ENCODE data around the gene DLK2.
"Not testable (repeated sequence)": the region's sequence is repeated elsewhere in the genome, so short reads cannot be mapped to it uniquely, and the experiment has no call there.

The DLK2 gene, protein sequence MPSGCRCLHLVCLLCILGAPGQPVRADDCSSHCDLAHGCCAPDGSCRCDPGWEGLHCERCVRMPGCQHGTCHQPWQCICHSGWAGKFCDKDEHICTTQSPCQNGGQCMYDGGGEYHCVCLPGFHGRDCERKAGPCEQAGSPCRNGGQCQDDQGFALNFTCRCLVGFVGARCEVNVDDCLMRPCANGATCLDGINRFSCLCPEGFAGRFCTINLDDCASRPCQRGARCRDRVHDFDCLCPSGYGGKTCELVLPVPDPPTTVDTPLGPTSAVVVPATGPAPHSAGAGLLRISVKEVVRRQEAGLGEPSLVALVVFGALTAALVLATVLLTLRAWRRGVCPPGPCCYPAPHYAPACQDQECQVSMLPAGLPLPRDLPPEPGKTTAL

DNA sequence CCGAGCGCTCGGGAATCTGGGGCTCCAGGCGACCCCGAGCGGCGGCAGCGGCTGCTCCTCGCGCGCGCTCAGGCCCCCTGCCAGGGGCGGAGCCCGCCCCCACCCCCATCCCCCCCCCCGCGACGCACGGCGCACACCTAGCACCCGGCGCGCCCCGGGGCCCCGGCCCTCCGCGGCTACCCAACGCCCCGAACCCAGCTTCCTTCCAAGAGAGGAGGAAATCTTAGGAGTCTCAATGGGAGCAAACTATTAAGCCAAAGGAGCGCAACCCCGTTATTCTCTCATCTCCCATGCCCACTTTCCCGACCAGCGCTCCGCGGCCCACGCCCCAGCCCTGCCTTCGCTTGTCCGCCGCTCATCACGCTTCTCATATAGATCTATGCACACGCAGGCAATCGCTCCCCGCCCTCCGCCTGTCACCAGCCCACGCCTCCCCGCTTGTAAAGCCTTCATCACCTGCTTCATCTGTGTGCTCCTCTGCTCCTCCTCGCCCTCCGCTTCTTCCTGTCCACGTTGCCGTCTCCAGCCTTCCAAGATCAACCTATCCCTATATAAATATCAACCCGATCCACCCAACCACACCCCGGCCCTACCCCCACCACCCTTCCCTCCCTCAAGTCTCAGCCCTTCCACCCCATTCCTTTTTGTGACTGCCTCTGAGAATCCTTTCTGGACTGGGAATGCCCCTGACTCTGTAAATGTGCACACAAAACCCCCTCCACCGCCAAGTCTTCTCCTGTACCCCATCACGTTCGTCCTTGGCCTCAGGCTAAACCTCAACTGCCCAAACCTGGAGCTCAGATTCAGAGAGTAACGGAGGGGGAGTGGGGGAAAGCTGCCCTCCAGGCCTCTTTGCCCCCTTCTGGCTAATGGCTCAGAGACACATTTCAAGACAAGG, at the start of gene DLK2:
Gene DLK2 (minus strand): TSS at position 18 of the 898 bp plus-strand sequence. CDS start 723 bp downstream, outside the sequence.
- no peak for DNase-seq

DNA sequence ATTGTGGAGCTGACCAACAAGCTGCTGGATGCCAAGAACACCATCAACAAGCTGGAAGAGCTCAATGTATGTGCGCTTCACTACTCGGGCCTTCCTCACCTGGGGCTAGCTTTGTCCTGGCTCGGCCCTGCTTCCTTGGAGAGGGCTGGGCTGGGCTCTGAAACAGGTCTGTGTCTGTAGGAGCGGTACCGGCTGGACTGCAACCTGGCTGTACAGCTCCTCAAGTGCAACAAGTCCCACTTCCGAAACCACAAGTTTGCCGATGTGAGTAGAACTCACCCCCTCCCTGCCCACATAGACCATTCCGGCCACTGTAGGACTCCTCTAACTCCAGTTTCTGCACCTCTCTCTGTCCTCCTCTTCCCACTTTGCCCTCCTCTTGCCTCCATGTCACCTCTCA, 48.1 kb upstream of the DLK2 start:
- no peak for DNase-seq

DNA sequence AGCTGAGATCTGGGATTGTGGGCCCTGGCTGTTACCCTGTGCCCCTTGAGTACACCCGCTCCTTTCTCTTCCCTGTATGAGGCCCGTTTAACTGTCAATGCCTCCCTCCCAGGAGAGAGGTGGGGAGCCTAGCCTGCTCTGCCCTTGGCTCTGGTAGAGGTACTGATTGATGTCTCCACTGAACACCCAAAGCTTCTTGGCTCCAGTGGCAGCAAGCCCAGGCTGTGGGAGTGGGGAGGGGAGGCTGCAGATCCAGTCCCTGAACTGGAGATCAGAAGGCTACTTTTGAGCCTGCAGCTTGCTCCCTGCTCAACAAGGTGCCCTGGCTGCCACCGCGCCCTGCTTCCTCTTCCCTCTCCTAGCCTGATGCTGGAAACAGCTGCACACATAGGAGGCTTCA, 47.3 kb upstream of the DLK2 start:
- DNase-seq = no peak

DNA sequence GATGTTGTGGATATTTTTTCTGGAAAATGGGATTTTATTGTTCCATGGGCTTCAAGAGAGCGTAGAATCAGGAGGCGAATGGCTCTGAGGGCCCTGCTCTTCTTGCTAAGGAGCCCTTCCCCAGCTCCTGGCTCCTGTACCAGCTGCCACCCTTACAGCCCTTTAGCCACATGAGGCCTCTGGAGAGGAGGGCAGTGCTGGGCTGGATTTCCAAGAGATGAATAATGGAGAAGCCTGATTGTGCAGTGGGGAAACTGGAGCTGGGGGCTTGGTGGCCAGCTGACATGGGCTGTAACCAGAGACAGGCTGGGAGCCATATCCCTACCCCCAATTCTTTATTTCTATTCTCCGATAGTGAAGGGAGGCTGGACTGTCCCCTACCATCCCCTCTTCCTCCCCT, 45.6 kb upstream of the DLK2 start:
- no peak for DNase-seq

DNA sequence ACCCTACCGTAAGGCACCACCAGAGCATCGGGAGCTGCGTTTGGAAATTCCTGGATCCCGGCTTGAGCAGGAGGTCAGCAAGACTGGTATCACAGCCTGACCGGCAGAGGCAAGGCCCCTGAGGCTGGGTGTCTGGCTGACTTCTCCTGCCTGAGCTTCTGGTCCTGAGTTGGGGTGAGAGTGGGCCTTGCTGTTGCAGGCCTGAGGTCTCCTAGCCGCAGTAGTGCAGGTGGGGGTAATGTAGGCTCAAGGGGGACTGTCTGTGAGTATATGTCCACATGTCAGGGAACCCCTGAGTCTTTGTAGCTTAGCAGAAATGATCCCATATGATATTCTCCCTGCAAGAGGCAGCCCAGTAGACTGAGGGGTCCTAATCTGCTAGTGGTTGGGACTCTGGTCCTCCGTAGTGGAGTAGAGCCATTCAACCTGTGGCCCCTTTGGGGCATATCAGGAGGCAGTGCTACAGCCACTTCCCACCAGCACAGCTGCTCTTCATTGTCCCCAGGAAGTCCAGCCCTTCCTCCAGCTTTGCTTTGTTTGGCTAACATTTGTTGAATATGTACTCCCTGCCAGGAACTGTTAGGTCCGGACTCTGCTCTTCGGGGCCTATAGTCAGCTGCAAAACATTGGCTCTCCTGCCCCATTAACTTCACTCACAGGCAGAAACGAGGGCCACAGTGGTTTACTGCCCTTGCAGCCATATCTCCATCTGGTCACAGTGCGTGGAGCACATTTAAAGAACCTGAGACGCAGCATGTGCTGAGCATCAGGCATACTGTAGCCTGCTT, 43.9 kb upstream of the DLK2 start:
- DNase-seq = no peak

DNA sequence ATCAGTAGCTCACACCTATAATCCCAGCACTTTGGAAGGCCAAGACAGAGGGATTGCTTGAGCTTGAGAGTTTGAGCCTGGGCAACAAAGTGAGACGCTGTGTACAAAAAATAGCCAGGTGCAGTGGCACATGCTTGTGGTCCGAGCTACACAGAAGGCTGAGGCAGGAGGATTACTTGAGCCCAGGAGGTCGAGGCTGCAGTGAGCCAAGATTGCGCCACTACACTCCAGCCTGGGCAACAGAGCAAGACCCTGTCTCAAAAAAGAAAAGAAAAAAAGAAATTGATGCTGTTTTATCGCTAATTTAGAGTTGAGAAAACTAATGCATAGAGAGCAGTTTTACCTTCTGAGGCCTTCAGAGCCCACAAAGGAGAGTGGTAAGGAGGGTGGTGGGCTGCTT, 42.9 kb upstream of the DLK2 start:
- DNase-seq = not testable (repeated sequence)

DNA sequence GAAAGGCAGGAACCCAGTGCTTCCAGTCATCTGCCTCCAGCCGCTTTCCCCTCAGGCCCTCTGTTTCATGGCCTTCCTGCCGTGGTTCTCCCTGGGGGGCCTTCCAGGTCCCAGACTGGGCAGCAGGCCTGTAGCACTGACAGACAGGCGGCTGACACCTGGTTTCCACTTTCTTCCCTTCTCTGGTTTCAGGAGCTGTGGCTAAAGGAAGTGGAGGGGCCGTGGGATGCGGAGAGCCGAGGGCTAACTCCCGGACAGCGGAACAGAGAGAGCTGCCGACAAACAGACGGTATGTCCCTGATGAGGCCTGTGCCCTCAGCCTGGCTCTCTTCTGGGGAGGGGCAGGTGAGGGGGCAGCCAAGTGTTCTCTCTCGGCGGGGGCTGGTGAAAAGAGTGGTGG, 42.3 kb upstream of the DLK2 start:
- DNase-seq = no peak

DNA sequence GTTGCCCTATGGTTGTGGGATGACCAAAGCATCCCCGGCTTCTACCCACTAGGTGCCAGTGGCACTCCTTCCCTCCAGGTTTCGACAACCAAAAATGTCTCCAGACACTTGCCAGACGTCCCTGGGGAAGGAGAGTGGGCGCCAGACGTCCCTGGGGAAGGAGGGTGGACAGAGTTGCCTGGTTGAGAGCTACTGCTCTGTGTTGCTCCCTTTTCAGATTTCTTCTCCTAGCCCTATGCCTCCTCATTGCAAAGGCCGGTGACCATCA, 41.7 kb upstream of the DLK2 start:
- no peak for DNase-seq

DNA sequence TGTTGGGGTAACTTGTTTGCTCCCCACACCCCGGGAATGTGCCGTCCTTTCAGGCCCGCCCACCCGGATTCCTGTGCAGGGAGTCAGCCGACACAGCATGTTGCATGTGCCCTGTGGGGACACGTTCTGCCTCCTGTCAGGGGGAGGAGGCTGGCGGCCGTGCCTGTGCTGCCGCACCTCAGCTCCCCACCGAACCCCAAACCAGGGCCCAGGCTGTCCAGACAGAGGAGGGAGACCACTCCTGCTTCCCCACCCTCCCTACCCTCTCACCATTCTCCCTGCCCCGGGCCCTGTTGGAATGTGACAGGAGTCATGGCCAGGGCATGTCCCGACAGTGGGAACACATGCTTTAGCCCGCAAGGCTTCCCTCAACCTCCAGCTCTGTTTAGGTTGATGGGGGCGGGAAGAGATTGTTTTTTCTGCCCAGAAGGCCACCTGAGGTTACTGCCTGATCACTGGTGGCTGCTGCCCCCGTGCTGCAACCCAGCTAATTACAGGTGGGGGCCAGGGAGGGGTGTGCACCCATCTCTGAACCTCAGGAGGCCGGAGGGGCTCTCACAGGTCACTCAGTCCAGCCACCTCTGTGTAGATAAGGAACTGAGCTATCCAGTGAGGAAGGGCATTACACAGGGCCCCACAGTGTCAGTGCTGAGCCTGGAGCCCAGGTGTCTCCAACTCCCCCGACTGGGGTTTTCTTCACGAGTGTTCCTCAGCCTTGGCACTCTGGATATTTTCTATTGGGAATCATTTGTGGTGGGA, 41.2 kb upstream of the DLK2 start:
- no peak for DNase-seq

DNA sequence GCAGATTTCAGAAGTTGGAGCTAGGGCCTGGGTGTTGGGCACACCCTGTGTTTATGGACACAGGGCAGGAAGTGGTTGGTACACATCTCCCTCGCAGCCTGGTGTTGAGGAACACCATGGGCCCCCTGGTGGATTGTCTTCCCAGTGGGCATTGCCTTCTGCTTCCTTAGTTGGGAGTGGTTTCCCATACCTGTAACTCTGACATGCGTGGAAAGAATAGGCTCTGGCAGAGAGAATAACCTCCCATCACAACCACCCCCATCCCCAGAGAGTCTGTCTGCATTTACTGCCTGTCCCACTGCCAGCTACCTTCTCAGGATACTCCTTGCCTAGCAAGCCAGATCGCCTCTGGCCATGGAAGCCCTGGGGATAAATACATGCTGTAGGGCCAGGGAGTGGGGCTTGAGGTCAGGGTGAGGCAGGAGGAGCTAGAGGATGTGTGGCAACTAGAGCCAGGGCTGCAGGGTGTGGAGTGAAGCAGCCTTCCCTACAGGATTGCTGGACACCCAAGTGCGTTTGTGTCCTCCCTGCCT, 40.1 kb upstream of the DLK2 start:
- no peak for DNase-seq

DNA sequence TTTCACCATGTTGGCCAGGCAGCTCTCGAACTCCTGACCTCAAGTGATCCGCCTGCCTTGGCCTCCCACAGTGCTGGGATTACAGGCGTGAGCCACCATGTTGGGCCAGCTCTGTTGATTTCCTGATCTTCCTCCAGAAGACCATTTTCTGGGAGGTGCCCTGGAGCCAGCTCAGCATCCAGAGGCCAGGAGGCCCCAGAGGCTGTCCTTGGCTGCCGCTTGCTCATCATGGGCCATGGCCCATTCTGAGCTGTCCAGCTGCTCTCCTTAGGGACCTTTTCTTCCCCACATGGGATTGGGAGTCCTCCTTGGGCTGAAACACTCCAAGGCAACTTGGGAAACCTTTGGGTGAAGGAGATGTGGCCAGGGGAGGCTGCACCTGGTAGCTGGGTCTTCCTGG, 39.4 kb upstream of the DLK2 start:
- no peak for DNase-seq

DNA sequence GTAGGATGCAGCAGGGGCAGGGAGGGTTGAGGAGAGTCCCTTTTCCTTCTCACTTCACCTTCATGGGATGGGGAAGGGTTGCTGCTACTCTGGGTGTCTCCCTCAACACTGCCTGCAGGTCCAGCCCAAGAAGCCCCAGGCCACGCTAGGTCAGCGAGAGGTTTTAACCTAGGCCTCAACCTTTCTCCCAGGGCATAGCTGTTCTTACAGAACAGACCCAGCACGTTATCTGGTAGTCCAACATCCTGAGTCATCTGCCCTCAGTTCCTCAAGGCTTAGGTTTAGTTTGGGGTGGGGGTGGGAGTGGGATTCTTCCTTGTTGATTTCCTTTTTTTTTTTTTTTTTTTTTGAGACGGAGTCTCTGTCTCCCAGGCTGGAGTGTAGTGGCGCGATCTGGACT, 39.0 kb upstream of the DLK2 start:
- no peak for DNase-seq

DNA sequence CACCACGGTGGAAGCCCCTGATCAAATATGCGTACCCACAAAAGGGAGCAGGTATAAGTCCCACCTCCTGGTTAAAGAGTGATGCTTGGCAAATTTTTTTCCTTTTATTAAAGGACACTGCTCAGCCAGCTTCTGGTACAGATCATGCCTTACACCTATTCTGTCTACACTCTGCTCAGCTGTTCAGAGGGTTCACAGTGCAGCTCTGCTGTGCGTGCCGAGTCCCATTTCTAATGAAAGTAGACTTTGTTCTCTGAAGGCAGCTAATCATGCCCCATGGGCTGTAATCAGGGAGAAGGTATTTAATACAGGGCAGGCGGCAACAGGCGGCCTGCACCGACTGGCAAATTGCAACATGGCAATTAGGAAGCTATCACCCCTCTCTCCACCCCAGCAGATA, 38.5 kb upstream of the DLK2 start:
- no peak for DNase-seq

DNA sequence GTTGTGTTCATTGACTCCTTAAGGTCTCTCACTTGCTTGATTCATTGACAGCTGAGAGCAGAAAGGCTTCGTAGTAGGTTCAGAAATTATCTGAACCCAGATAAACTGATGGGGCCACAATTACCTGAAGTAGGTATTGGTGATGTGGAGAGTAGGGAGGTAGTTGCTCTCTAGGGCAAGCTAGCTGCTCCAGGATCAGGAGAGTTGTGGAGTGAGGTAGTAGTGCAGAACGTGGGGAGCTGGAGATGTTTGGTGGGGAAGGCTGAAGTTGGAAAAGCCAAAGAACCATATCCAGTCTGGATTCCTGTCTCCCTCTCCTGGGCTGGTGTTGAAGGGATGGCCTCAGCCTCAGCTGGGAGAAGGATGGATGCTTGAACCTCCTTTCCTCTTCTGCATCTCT, 37.9 kb upstream of the DLK2 start:
- DNase-seq = no peak

DNA sequence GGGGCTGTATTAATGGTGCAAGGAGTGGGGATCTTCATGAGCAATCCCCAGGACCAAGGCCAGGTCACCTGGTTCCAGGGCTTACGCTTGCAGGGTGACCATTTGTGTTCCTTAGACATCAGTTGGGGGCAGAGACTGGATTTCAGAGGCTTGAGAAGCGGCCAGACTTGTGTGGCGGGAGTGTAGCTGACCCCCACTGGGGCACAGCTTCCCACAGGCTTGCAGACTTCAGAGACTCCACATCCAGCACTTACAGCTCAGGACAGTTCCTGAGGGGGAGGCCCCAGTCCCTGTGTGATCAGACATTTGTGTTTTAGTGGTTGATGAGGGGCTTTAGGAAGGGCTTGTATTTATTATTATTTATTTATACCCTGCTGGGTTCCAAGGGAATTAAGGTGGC, 37.3 kb upstream of the DLK2 start:
- DNase-seq = no peak

DNA sequence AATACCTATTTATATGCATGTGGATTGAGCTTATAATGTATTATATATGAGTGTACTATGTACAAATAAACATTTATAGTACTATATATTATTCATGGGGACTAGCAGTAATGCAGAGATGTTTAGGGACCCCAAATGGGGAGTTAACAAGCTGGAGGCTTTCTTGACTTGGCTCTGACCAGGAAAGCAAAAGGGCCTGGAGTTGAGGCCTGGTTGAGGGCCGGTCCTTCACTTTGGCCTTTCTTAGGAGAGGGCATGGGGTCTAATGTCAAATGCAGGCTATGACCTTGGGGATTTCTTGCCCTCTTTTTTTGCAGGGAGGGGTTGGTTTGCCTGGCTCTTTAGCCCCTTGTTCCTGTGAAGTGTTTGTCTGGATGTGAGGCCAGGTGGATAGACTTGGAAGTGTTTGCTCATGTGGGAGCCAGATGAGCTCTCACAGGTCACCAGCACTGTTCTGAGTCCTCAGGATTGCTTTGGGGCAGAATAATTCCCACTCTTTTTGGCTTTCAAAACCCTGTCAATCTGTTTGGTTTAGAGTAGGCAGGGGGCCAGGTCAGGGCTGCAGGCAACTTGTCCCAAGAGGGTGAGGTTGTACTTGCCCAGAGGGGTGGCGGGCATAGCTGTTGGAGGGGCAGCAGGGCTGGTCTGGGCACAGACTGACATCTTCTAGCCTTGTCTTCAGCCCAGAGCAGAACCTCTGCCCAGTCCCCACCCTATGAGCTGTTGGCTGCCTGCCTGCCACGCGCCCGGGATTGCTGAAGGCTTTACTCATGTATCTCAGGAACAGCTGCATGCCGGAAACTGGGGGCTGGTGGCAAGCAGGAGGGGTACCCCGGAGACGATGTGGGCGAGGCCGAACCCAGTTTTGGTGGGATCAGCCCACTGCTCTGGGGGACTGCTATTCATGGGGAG, 36.7 kb upstream of the DLK2 start:
- DNase-seq = no peak

DNA sequence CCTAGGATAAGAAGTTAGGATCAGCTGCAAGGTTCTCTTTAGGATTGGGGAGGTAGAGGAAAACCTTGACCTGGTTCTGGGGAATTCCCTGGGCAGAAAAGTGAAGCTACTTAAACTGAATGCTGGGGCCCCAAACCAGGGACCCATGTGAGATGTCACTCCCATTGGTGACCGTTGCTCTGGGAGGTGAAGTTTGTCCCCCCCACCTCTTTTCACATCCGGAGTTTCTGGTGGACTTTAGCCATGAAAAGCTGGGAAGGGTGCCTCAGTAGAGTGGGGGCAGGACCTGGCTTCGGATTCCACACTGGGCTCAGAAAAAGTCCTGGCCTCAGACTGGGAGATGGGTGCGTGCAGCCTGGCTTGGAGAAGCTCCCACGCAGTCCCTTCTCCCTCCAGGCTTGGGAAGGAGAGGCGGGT, 35.2 kb upstream of the DLK2 start:
- no peak for DNase-seq

DNA sequence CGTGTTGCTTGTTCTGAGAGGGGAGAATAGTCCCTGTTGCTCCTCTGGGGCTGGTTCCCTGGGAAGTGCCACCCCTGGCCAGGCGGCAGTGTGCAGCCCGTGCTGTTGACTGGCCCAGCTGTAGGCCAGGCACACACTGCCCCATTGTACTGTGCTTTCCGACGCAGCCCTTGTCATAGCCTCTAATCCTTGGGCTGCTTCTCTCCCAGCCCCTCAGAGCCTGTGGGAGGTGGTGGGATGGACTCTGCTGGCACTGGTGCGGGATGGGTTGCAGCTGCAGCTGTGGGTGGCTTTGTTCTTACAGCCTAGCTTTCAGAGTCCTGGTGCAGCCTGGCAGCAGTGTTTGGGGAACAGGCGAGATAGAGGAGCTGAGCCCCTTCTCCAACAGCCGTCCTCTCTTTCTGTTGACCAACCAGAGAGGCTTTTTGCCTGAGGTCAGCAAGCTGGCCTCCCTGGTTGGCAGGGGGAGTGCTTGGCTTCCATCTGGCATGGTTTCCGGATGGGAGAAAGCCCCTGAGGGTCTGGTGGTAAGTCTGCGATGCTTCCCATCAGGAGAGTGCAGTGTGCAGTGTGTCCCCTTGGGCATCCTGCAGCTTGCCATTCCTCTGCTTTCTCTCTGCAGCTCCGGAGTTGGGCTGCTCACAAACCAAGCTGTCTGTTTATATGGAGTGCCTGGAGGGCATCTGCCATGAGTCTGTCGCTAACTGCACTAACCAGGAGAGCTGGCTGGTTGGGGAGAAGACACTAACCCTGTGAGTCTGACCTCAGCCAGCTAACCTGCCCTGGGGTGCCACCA, 34.1 kb upstream of the DLK2 start:
- no peak for DNase-seq

DNA sequence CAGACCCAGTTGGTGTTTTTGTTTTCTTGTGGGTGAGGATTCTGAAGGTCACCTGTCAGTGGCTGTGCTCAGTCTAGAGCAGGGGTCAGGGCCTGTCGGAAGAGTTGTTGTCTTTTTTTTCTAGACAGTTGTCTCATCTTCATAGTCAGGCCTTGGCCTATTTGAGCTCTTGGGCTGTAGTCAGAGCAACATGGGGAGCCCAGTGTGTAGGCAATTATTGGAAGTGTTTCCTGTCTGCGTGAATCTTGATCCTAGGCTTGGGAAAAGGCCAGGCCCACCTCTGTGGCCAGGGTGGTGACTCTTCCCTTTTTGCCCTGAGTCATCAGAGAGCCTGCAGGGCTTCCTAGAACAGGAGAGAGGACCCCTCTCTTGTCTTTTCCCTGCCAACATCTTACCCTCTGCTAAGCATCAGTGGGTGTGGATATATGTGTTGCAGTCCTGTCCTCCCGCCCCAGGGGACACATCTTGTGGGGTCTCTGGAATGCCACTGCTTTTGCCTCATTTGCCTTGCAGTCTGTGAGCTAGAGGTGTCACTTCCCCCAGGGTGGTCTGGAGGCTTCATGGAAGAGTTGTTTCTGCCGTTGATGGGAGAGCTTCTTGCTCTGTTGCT, 33.4 kb upstream of the DLK2 start:
- no peak for DNase-seq

DNA sequence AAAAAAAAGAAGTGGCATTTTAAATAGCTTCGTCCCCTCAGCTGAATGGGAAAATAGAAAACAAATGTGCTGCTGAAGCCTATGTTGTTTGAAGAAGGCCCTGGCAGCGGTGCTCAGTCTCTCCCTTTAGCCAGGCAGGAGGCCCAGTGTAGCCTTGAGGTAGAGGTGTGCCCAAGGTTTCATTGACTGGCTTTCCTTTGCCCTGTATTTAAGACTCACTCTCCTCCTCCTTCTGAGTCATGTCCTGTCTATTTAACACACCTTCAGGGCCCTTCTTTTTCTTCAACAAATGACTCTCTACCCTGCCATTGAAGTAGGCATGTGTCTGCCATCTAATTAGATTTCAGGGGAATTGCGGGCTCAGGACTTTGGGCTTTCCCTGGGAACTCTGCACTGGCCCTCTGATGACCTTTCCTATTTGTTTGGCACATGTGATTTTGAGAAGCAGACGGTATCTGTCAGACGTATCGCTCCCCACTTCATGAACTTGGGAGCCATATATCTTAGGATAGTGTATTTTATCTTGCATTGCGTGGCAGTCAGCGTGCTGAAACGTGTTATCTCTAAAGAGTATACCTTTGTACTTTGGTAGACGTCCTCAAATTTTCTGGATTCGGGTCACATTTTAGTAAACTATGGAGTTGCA, 26.4 kb upstream of the DLK2 start:
- no peak for DNase-seq

All from NCI-H510A (cell line).